Posterior vena cava (tissue), 2 donors: ENCODE results near the gene TSPYL2. TPM values are rescaled to one million over a fixed set of nuclear protein-coding genes. Genes with fewer than 3 reads are reported as not detected.

ENCODE experiments used
- DNase-seq: peaks from one replicate; pipeline ENCODE4 v3.0.0-alpha.2; 2020; ENCODE audit warnings: low spot score
- intact Hi-C, 2 donors: fragments of 100-400 bp; cut with DNase I; formaldehyde crosslinking; loops; one replicate each; pipeline versions ENCODE4 v1.14.1 to v1.14.2; 2022 to 2023
- total RNA-seq, 2 donors: library from RNA; stranded (reverse); fragmentation: NEBNext Ultra II Directional; extraction: Animal tissue kit (Norgen Biotek cat#: 25700); gene quantifications; one replicate each; pipeline ENCODE4 v1.2.1, GENCODE V29; 2021
- donor health status: DM: yes; HTN: yes; CAD: no.
- donor health status: DM: yes; HTN: yes; CAD: no.

Gene TSPYL2
- total RNA-seq, 2 donors from 2014 or later: 59.3 to 67.9 TPM

DNA sequence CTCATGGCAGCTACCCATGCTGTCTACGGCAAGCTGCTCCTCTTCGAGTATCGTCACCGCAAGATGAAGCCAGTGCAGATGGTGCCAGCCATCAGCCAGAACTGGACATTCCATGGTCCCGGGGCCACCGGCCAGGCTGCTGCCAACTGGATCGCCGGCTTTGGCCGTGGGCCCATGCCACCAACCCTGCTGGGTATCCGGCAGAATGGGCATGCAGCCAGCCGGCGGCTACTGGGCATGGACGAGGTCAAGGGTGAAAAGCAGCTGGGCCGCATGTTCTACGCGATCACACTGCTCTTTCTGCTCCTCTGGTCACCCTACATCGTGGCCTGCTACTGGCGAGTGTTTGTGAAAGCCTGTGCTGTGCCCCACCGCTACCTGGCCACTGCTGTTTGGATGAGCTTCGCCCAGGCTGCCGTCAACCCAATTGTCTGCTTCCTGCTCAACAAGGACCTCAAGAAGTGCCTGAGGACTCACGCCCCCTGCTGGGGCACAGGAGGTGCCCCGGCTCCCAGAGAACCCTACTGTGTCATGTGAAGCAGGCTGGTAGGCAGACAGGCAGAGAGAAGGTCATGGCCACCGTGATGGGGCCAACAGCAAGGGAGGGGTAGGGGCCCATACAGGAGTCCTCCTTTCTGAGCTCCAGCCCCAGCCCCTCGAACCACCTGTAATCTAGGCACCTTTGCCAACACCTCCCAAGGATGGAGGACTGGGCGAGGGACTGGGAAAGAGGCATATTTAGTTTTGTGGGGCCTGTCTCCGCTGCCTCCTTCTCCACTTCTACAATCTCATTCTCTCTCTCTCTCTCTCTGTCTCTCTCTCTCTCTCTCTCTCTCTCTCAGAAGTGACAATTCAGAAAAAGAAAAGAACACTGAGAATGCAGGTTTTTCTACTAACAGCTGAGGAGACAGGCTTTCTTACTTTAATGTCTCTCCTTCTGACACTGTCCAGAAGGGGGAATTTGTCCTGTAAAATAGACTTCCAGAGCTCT is 4.7 kb upstream of the TSPYL2 start:
- intact Hi-C loops: no loop called here
- no peak for DNase-seq

DNA sequence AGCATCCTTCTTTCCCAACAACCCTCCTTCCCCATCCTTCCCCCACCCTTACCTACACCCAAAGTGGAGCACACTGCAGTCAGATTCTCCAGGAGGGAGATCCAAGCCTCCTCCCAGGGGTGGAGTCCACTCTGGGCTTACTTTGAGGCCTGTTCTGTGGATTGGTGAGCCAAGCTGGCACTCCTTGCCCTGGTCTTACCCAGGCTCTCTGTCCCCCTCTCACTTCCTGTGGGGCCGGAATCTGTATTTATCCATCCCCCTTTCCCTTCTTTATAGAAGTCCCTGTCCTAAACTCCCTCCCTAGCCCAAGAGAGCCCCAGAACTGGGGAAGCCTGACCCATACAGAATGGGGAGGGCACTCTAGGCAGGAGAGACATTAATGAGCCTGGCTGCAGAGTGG is 3.2 kb upstream of the TSPYL2 start:
- DNase-seq: no peak
- intact Hi-C loops: no loop called here

DNA sequence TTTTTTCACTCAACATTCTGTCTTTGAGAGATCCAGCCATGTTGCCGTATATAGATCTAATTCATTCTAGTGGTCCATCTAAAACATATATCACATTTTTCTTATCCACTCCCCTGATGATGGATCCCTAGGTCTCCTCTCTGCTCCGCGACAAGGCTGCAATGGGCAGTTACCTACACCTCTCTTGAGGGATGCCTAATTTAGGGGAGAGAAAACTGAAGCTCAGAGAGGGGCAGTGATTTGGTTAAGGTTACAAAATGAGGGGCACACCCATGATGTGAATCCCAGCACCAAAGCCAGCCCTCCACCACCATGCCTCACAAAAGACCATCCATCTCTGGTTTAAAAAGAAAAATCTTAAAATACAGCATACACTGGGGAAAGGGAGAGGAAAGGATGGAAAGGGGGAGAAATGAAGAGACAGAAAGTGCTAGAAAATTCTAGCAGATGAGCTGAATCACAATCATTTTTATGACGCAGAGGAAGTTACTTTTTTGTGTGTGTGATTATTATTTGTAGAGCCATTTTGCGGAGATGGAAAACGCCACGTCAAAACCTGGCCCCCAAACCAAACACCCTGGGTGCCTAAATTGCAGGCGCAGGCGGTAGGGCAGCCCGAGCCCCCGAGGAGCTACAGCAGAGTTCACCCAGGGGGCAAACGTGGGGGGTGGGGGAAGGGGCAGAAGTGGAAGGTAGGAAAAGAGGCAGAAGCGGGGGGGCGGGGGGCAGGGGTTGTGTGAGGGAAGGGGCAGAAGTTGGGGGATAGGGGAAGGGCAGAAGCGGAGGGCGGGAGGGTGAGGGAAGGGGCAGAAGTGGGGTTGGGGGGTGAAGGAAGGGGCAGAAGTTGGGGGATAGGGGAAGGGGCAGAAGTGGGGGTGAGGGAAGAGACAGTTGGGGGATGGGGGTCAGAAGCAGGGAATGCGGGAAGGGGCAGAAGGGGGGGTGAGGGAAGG is 1.3 kb upstream of the TSPYL2 start:
- no peak for DNase-seq
- intact Hi-C loops: no loop called here

DNA sequence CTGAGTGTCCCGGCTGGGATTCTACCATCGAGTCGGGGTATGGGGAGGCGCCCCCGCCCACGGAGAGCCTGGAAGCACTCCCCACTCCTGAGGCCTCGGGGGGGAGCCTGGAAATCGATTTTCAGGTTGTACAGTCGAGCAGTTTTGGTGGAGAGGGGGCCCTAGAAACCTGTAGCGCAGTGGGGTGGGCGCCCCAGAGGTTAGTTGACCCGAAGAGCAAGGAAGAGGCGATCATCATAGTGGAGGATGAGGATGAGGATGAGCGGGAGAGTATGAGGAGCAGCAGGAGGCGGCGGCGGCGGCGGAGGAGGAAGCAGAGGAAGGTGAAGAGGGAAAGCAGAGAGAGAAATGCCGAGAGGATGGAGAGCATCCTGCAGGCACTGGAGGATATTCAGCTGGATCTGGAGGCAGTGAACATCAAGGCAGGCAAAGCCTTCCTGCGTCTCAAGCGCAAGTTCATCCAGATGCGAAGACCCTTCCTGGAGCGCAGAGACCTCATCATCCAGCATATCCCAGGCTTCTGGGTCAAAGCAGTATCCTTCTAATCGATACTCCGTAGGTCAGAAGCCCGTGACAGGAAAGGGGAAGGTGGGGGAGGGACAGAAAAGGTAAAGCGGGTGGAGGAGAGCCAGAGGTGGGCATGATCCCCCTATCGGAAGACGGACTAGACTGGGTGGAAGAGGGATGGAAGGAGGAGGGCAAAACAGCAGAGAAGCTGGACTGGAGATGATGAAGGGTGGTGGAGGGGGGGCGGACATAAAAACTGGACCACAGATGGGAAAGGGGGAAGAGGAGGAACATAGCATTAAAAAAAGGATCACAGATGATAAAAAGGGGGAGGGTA is 828 bp downstream of the TSPYL2 start:
- intact Hi-C loops: no loop called here
- no peak for DNase-seq

DNA sequence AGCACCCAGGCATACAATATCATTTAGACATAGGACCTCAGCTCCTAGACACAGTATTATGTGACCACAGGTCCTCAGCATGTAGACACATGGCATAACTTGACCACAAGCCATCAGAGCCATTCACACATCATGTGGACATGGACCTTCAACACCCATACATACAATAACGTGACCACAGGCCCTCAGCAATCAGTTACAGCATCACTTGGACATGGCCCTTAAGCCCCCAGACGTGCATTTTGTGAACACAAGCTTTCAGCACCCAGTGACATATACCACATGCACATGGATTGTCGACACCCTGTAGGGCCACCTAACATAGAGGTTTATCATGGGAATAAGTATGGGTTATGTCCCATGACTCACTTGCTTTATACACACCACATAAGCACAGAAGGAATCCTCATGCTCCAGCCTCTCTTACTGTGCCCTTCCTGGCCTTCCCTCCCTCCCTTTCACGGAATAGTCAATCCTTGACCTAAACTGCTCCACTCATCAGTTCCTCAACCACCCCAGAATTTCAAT is 1.9 kb downstream of the TSPYL2 start:
- intact Hi-C loops: no loop called here
- DNase-seq: no peak

DNA sequence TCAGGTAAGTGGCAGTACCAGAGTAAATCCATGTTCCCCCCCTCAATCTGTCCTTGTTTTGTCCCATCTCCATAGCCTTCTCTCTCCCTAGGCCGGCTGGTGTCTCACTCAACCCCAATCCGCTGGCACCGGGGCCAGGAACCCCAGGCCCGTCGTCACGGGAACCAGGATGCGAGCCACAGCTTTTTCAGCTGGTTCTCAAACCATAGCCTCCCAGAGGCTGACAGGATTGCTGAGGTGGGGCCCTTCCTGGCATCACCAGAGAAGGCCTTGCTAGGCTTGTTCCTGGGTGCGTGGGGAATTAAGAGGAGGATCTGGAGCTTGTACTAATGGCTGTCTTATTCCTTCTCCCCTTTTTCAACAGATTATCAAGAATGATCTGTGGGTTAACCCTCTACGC is 2.7 kb downstream of the TSPYL2 start:
- no peak for DNase-seq
- intact Hi-C loops: no loop called here

DNA sequence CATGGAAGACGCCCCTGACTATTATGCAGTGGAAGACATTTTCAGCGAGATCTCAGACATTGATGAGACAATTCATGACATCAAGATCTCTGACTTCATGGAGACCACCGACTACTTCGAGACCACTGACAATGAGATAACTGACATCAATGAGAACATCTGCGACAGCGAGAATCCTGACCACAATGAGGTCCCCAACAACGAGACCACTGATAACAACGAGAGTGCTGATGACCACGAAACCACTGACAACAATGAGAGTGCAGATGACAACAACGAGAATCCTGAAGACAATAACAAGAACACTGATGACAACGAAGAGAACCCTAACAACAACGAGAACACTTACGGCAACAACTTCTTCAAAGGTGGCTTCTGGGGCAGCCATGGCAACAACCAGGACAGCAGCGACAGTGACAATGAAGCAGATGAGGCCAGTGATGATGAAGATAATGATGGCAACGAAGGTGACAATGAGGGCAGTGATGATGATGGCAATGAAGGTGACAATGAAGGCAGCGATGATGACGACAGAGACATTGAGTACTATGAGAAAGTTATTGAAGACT is 3.6 kb downstream of the TSPYL2 start:
- no peak for DNase-seq
- intact Hi-C loops: no loop called here

DNA sequence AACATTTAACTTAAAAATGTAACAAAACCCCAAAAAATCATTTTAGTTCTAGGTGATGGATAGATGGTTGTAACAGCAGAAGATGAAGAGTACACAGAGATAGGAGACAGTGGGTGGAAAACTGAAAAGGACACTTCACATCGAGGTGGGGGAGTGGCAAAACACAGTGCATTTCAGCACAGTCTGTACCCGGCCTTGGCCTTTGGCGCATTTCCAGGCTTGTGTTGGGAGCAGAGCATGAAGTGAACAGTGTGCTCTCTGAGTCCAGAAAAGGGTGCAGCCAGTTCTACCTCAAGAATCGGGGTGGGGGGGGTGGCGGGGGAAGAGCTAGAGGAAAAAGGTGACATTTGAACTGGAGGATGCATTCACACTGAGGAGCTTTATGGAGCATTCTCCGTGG is 4.3 kb downstream of the TSPYL2 start:
- DNase-seq: no peak
- intact Hi-C loops: no loop called here

DNA sequence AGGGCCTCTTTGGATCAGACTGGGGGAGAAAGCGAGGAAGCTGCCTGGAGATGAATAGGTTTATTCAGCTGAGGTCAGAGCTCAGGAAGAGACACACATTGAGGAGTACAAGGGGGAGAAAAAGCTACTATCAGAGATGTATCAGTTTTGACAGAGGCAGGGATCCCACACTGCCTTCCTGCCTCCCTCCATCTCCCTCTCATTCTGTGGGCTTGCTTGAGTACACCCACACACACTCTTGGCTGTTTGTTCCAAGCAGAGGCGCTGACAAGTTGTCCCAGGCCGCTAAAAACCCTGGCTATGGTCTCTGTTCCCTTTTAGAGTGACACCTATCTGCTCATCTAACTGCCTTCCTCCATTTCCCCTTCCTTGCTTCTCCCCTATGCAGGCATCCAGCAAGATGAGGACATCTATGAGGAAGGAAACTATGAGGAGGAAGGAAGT is 5.2 kb downstream of the TSPYL2 start:
- intact Hi-C loops: no loop called here
- DNase-seq: no peak

DNA sequence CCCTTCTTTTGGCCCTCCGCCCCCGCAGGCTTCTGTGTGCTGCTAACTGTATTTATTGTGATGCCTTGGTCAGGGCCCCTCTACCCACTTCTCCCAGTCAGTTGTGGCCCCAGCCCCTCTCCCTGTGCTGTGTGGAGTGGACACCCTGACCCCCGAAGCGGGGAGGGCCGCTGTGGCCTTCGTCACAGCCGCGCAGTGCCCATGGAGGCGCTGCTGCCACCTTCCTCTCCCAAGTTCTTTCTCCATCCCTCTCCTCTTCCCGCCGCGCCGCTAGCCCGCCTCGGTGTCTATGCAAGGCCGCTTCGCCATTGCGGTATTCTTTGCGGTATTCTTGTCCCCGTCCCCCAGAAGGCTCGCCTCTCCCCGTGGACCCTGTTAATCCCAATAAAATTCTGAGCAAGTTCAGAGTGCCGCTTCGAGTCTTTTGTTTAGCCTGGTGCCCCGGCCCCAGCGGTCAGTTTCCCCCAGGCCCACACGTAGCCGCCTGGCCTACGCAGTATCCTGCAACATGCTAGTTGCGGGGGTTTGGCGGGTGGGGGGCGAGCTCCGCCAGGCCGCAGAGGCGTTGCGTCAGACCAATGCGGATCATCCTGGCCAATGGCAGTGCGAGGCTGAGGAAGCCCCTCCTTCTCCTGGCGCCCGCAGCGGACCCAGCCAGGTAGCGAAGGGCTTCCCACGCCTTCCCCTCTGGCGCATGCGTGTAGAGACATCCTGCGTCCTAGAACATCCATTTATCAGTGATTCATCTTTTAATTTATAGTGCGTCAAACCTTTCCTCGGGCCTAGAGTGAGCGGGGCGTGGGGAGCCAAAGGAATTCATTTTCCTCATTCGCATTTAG is 6.2 kb downstream of the TSPYL2 start:
- DNase-seq: peak; percentile 93
- intact Hi-C loops: no loop called here

DNA sequence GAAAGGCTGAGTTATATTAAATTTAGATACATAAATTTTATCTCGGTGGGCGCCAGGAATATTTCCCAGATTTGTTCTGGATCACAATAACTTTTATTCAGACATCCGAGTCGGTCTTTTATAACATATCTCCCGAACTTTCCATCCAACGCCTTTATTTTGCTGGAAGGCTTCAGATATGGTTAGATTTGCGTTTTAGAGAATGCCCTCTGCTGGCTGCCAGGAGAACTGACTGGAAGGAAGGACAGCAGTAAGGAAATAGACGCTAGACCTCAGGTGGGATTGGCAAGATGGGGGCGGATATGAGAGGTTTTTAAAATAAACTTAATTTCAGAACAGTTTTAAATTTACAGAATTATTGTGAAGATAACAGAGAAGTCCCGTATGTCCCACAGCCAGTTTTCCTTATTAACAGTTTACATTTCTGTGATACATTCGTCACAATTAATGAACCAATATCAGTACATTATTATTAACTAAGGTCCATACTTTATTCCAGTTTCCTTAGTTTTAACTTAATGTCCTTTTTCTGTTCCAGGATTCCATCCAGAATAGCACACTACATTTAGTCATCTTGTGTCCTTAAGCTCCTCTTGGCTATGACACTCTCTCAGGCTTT is 7.2 kb downstream of the TSPYL2 start:
- DNase-seq: no peak
- intact Hi-C loops: no loop called here

DNA sequence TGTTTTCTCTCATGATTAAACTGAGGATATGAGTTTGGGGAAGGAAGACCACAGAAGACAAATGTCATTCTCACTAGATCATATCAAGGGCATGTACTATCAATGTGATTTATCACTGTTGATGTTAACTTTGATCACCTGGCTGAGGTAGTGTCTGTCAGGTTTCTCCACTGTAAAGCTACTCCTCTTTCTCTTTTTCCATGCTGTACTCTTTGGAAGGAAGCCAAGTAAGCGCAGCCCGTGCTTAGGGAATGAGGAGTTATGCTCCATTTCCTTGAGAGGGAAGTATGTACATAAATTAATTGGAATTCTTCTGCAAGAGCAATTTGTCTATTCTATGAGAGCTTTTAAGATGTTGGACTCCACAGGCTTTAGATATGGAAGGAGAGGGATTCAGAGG is 7.8 kb downstream of the TSPYL2 start:
- intact Hi-C loops: no loop called here
- DNase-seq: no peak

DNA sequence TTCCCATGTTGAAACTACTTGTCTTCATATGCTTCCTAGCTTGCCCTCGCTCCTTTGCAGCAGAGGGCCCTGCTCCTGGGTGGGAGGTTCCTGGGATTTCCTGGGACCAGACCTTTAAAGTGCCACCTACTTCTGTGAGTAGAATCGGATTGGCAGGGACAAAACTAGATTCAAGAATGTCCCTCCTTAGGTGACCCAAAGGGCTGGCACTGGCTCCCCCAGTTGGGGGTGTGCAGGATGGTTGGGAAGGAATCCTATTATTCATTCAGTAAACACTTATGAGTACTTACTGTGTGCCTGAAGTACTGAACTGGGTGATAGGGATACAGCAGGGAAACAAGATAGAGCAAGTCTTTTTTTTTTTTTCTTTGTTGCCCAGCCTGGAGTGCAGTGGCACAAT is 9.2 kb downstream of the TSPYL2 start:
- DNase-seq: no peak

DNA sequence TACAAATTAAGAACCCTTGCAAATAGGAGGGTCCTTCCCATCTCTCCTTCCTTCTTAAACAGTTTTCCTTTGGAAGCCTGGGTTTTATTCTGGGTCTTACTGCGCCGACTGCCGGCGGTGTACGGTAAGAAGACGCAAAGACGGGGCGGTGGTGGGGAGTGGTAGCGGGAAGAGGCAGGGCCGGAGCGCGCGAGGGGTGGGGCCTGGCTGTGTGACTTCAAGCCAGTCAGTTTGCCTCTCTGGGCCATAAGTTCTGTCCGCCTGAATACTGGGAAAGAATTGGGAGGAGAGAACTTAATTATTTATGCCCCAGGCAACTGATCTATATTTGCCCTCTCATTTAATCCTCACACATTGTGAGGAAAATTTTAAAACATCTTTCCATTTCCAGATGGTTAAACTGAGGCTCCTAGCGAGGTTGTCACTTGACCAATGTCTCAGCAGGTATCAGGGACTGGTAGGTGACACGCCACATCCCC is 11.0 kb downstream of the TSPYL2 start:
- peak; percentile 94 for DNase-seq
- intact Hi-C loops: no loop called here

More for the DNA sequence above, 9.2 kb downstream of the TSPYL2 start:
- intact Hi-C loops: no loop called here

DNA sequence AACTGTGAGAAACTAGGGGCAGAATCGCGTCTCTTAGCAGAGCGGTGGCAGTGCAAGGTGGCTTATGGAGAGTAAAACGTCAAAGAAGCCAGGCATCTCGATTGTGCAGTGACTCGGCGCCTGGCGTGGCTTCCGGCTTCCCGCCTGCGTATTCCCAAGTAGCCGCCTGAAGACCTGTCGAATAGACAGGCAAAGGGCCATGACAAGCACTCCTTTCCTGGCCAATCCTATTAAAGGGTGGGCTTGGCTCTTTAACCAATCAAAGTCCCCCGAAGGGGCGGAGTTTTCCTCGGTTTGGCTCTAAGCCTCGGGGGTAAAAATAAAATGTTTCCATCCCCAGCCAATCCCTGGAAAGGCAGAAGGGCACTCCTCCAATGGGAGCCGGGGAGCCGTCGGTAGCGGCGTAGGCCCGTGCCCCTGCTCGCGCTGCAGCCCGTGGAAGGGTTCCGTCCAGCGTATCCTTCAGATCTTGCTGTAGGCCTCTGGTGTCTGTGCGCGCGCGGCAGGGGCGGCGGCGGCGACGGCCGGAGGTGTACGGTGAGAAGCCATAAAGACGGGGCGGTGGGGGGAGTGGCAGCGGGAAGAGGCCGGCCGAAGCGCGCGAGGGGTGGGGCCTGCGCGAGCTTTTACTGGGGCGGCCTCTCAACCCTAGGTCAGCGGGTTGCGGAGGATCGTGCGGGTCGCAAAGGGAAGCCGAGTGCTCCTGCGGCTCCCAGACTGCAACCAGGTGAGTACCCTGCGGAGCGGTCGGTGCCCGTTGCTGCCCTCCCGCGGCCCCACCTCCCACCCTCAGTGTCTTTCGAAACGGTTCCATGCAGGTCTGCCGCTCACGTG is 11.8 kb downstream of the TSPYL2 start, which contains the start of gene KANTR:
Gene KANTR, plus strand, starts transcription at position 395 of the 834 bp plus-strand sequence. CDS start 30,131 bp downstream, outside the sequence.
- peak; percentile 93 for DNase-seq
- intact Hi-C loops: no loop called here

DNA sequence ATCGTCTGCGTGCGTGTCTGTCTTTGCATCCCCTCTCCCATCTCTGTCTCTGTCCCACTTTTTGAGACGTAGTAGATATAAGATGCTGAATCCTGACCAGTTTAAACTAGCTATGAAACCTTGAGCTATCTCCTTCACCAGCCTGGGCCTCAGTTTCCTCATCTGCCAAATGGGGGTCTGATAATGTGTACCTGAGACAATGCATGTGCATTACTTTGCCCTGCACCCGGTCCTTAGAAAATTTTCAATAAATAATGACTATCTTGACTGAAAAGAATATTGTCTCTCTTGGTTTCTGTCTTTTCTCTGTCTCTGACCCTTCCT is 12.4 kb downstream of the TSPYL2 start:
- intact Hi-C loops: no loop called here
- no peak for DNase-seq
